Mammary epithelial cell (primary cell): ENCODE measurements around the gene CHST14.

Experiments used
- EZH2 ChIP-seq: IDR thresholded peaks from 2 replicates; pipeline ENCODE4 v1.6.1; 2012; ENCODE audit warnings: low read length, inconsistent platforms, borderline replicate concordance
- TF ChIP-seq, protein P1 (sequence below), 2 donors: IDR thresholded peaks in 1 of 2; conservative IDR thresholded peaks in 1 of 2; 2 replicates each; pipeline ENCODE4 v1.5.1; 2011 to 2012; ENCODE audit warnings: inconsistent platforms in 2 of 2, low read length in 2 of 2, mild to moderate bottlenecking in 2 of 2, control low read depth in 1 of 2, low read depth in 1 of 2; ENCODE audit not compliant: insufficient read depth in 1 of 2; ENCODE audit errors: extremely low read depth in 1 of 2

DNA sequence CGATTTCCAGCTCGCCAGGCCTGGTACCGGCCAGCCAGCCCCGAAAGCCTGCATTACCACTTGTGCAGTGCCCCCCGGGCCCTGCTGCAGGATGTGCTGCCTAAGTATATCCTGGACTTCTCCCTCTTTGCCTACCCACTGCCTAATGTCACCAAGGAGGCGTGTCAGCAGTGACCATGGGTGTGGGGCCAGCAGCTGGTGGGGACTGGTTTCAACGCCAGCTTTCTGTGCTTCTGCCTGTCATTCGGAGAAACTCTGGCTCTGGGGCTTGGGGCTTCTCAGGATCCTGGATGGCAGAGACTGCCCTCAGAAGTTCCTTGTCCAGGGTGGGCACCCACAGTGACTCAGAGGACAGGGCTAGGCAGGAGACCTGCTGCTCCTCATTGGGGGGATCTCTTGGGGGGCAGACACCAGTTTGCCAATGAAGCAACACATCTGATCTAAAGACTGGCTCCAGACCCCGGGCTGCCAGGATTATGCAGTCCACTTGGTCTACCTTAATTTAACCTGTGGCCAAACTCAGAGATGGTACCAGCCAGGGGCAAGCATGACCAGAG, 1.5 kb downstream of the CHST14 start:
- TF ChIP-seq, protein P1, sequence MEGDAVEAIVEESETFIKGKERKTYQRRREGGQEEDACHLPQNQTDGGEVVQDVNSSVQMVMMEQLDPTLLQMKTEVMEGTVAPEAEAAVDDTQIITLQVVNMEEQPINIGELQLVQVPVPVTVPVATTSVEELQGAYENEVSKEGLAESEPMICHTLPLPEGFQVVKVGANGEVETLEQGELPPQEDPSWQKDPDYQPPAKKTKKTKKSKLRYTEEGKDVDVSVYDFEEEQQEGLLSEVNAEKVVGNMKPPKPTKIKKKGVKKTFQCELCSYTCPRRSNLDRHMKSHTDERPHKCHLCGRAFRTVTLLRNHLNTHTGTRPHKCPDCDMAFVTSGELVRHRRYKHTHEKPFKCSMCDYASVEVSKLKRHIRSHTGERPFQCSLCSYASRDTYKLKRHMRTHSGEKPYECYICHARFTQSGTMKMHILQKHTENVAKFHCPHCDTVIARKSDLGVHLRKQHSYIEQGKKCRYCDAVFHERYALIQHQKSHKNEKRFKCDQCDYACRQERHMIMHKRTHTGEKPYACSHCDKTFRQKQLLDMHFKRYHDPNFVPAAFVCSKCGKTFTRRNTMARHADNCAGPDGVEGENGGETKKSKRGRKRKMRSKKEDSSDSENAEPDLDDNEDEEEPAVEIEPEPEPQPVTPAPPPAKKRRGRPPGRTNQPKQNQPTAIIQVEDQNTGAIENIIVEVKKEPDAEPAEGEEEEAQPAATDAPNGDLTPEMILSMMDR (conservative IDR thresholded peaks at IDR 0.05 in 1 of 2, IDR thresholded peaks at IDR 0.05 in 1 of 2; ENCODE audit: extremely low read depth in 1 of 2, insufficient read depth in 1 of 2, low read depth in 1 of 2, low read length in 2 of 2), result no peak
- TF ChIP-seq EZH2, result no peak
